ENCODE results near the gene SCUBE1. TPM values are rescaled to one million over a fixed set of nuclear protein-coding genes. Genes with fewer than 3 reads are reported as not detected.

Gene SCUBE1
- total RNA-seq, 4 donors from 2014 or later = 0.38 to 4.0 (median 2.1) TPM

GRCh38 chr22:43211941-43212433, 131.2 kb downstream of the SCUBE1 start:
- H3K27ac ChIP-seq = no peak overlapping the region
- WGBS, 2 donors = 76% methylated on average over 3 of the region's 13 CpGs; no CpG with 5 or more reads in 1 of the 2 donors
- H3K27me3 ChIP-seq = no peaks in the 10 kb centered on the region
- H3K36me3 ChIP-seq = no peaks in the 10 kb centered on the region
- no peak overlapping the region for H3K4me3 ChIP-seq
- TF ChIP-seq POLR2A (IDR thresholded peaks at IDR 0.05) (no peak), CTCF (IDR thresholded peaks at IDR 0.05) (no peak)
- H3K4me1 ChIP-seq = peaks cover 0 to 3% (median 0%) of the 10 kb centered on the region in 3 donors
- H3K9me3 ChIP-seq = no peaks in the 10 kb centered on the region
- DNase-seq = no peak
- intact Hi-C loops (cut with DNase I) = no loop called here

GRCh38 chr22:43210631-43211515, 132.3 kb downstream of the SCUBE1 start:
- no peaks in the 10 kb centered on the region for H3K36me3 ChIP-seq
- intact Hi-C loops (cut with DNase I) = no loop called here
- H3K4me3 ChIP-seq = no peak overlapping the region
- H3K9me3 ChIP-seq = no peaks in the 10 kb centered on the region
- H3K27ac ChIP-seq = no peak overlapping the region
- no peaks in the 10 kb centered on the region for H3K27me3 ChIP-seq
- TF ChIP-seq CTCF (IDR thresholded peaks at IDR 0.05) = no peak
- TF ChIP-seq POLR2A (IDR thresholded peaks at IDR 0.05) = no peak
- 93 to 95% methylated on average over 12 to 15 of the region's 34 CpGs for WGBS, 2 donors
- H3K4me1 ChIP-seq = peaks cover 0 to 3% (median 0%) of the 10 kb centered on the region in 3 donors
- DNase-seq = no peak

DNA sequence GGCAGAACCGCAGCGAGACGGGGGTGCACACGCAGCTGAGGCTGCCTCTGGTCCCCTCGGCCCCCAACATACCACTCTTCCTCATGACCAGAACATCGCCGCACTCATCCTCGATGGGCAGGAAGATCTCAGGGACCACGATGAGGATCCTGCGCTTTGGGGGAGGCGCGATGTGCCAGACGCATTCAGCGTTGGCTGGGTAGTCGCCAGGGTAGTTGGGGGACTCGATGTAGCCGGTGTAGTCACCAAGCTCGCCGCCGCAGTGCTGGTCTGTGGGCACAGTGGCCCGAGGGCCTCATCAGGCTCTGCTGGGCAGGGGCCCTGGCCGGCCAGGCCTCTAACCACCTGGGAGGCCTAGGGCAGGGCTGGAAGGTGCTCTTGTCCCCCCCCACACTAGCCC, 133.2 kb downstream of the SCUBE1 start:
- TF ChIP-seq POLR2A (IDR thresholded peaks at IDR 0.05) (no peak), CTCF (IDR thresholded peaks at IDR 0.05) (no peak)
- Histone ChIP-seq H3K27me3 (no peaks in the 10 kb centered on the region), H3K27ac (no peak overlapping the region), H3K9me3 (no peaks in the 10 kb centered on the region), H3K36me3 (no peaks in the 10 kb centered on the region), H3K4me3 (no peak overlapping the region), H3K4me1 (peaks cover 0 to 3% (median 0%) of the 10 kb centered on the region in 3 donors)
- WGBS, 2 donors = 87% methylated on average over 12 to 13 of the region's 22 CpGs
- intact Hi-C loops (cut with DNase I) = no loop called here
- no peak for DNase-seq

- Histone ChIP-seq H3K27me3 (no peaks in the 10 kb centered on the region), H3K4me3 (no peak overlapping the region), H3K27ac (no peak overlapping the region), H3K36me3 (no peaks in the 10 kb centered on the region), H3K4me1 (peaks cover 0 to 3% (median 0%) of the 10 kb centered on the region in 3 donors), H3K9me3 (no peaks in the 10 kb centered on the region)
- intact Hi-C loops (cut with DNase I) = no loop called here
- 93% methylated on average over 3 of the region's 15 CpGs; no CpG with 5 or more reads in 1 of the 2 donors for WGBS, 2 donors
- no peak for DNase-seq
- TF ChIP-seq CTCF (IDR thresholded peaks at IDR 0.05) (no peak), POLR2A (IDR thresholded peaks at IDR 0.05) (no peak)
Measured at GRCh38 chr22:43209523-43209890, 133.7 kb downstream of the SCUBE1 start.

Measured in esophagus squamous epithelium (tissue), 5 donors.